Loucy (cell line): ENCODE data around the gene TMEM132C.

Source experiments
- H2AFZ ChIP-seq: fragments of 200-600 bp; sonication (generic); 2 replicates; pipeline ENCODE4 v1.6.0; 2016; ENCODE audit warnings: antibody characterized with exemption, mild to moderate bottlenecking, low read length, moderate library complexity
- H3F3A ChIP-seq: fragments of 200-600 bp; 2 replicates; pipeline ENCODE4 v1.6.0; 2016; ENCODE audit warnings: antibody characterized with exemption, low read depth, mild to moderate bottlenecking
- H3K27me3 ChIP-seq: fragments of 200-600 bp; sonication (generic); 2 replicates; pipeline ENCODE4 v1.6.1; 2014; ENCODE audit warnings: low read length, mild to moderate bottlenecking; ENCODE audit not compliant: insufficient read depth, poor library complexity, severe bottlenecking
- H3K36me3 ChIP-seq: fragments of 200-600 bp; sonication (generic); 2 replicates; pipeline ENCODE4 v1.6.1; 2016; ENCODE audit warnings: low read length; ENCODE audit not compliant: insufficient read depth
- H3K4me1 ChIP-seq: fragments of 200-600 bp; sonication (generic); 2 replicates; pipeline ENCODE4 v1.5.1; 2014; ENCODE audit warnings: low read length, mild to moderate bottlenecking; ENCODE audit not compliant: insufficient read depth, poor library complexity, severe bottlenecking
- H3K4me2 ChIP-seq: fragments of 200-600 bp; sonication (generic); 2 replicates; pipeline ENCODE4 v1.6.0; 2014; ENCODE audit warnings: antibody characterized with exemption, low read length, low read depth, mild to moderate bottlenecking; ENCODE audit not compliant: poor library complexity, severe bottlenecking
- H3K4me3 ChIP-seq: fragments of 200-600 bp; sonication (generic); 2 replicates; pipeline ENCODE4 v1.5.1; 2014; ENCODE audit warnings: low read length, mild to moderate bottlenecking, mixed read lengths; ENCODE audit not compliant: poor library complexity, severe bottlenecking
- H3K79me2 ChIP-seq: fragments of 200-600 bp; sonication (generic); 2 replicates; pipeline ENCODE4 v1.6.1; 2014; ENCODE audit warnings: low read length; ENCODE audit not compliant: insufficient read depth
- H3K9ac ChIP-seq: fragments of 200-600 bp; sonication (generic); 2 replicates; pipeline ENCODE4 v1.6.0; 2014; ENCODE audit warnings: mild to moderate bottlenecking, low read depth, low read length, moderate library complexity; ENCODE audit not compliant: poor library complexity, severe bottlenecking
- H3K9me2 ChIP-seq: fragments of 200-600 bp; sonication (generic); replicated peaks from 2 replicates; pipeline ENCODE4 v1.6.1; 2016; ENCODE audit warnings: low read depth, low read length, mixed read lengths
- H3K9me3 ChIP-seq: fragments of 200-600 bp; sonication (generic); 2 replicates; pipeline ENCODE4 v1.6.1; 2014; ENCODE audit warnings: mild to moderate bottlenecking, antibody characterized with exemption, low read length, low read depth; ENCODE audit not compliant: insufficient read depth
- H4K20me1 ChIP-seq: fragments of 200-600 bp; sonication (generic); 2 replicates; pipeline ENCODE4 v1.6.0; 2014; ENCODE audit warnings: antibody characterized with exemption, low read length, mild to moderate bottlenecking; ENCODE audit not compliant: insufficient read depth, poor library complexity, severe bottlenecking
- EZH2phosphoT487 ChIP-seq: fragments of 200-600 bp; IDR thresholded peaks from 2 replicates; pipeline ENCODE4 v1.6.1; 2018; ENCODE audit warnings: antibody characterized with exemption, mild to moderate bottlenecking, moderate library complexity, borderline replicate concordance
- TF ChIP-seq, protein P1 (sequence below): fragments of 200-600 bp; sonication (generic); conservative IDR thresholded peaks from 2 replicates; pipeline ENCODE4 v1.5.1; 2014; ENCODE audit warnings: mild to moderate bottlenecking, antibody characterized with exemption, low read length

Gene TMEM132C

DNA sequence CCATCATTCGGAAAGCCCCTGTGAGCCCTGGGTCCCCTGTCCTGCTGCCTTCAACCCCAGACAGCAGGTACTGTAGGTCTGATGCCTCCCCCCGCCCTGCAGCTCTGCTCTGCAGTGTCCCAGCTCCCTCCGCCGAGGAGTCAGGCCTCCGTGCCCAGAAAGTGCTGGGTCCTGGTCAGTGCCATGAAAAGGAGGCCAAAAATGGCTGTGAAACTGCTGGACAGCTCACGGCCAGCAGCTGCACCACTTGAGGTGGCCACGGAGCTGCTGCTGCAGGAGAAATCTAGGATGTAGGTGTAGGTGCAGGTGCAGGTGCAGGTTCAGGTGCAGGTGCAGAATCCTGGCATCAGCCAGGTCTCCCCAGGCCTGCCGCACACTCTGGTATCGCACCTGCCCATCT lies 360.7 kb downstream of the TMEM132C start:
- Histone ChIP-seq H3K4me3 (no peak overlapping the region), H3K9me2 (no peaks in the 10 kb centered on the region), H3K4me1 (no peaks in the 10 kb centered on the region), H2AFZ (no peak overlapping the region), H3K36me3 (no peaks in the 10 kb centered on the region), H3K79me2 (no peaks in the 10 kb centered on the region), H3K9me3 (peaks cover 2% of the 10 kb centered on the region; the same call in 1 of the 2 replicates), H3K9ac (no peak overlapping the region), H3F3A (no peaks in the 10 kb centered on the region), H3K4me2 (no peak overlapping the region), H4K20me1 (no peaks in the 10 kb centered on the region), H3K27me3 (no peaks in the 10 kb centered on the region)
- TF ChIP-seq EZH2phosphoT487: no peak
- TF ChIP-seq, protein P1, sequence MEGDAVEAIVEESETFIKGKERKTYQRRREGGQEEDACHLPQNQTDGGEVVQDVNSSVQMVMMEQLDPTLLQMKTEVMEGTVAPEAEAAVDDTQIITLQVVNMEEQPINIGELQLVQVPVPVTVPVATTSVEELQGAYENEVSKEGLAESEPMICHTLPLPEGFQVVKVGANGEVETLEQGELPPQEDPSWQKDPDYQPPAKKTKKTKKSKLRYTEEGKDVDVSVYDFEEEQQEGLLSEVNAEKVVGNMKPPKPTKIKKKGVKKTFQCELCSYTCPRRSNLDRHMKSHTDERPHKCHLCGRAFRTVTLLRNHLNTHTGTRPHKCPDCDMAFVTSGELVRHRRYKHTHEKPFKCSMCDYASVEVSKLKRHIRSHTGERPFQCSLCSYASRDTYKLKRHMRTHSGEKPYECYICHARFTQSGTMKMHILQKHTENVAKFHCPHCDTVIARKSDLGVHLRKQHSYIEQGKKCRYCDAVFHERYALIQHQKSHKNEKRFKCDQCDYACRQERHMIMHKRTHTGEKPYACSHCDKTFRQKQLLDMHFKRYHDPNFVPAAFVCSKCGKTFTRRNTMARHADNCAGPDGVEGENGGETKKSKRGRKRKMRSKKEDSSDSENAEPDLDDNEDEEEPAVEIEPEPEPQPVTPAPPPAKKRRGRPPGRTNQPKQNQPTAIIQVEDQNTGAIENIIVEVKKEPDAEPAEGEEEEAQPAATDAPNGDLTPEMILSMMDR: no peak

DNA sequence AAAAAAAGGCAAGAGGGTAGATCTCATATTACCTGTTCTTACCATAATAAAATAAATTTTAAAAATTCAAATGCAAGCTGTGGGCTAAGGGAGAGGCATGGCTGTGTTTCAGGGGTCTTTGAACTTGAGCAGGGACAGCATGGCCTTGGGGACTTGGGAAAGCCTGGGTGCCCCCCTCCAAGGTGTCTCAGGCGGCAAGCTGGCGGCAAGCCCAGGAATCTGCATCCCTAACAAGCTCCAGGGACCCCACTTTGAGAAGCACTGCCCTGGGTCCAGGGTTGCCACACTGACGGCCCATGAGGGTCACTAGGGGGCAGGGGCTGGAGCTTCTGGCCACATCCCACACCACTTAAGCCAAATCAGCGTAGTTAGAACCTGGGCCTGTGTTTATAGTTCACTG lies 363.0 kb downstream of the TMEM132C start:
- Histone ChIP-seq H2AFZ (no peak overlapping the region), H3K27me3 (no peaks in the 10 kb centered on the region), H3K9me2 (no peaks in the 10 kb centered on the region), H3K4me2 (no peak overlapping the region), H3K9ac (no peak overlapping the region), H3K4me1 (no peaks in the 10 kb centered on the region), H3K79me2 (no peaks in the 10 kb centered on the region), H3F3A (no peaks in the 10 kb centered on the region), H3K36me3 (no peaks in the 10 kb centered on the region), H3K4me3 (no peak overlapping the region), H3K9me3 (peaks cover 6% of the 10 kb centered on the region; the same call in 1 of the 2 replicates), H4K20me1 (no peaks in the 10 kb centered on the region)
- TF ChIP-seq, protein P1: no peak
- TF ChIP-seq EZH2phosphoT487: no peak

DNA sequence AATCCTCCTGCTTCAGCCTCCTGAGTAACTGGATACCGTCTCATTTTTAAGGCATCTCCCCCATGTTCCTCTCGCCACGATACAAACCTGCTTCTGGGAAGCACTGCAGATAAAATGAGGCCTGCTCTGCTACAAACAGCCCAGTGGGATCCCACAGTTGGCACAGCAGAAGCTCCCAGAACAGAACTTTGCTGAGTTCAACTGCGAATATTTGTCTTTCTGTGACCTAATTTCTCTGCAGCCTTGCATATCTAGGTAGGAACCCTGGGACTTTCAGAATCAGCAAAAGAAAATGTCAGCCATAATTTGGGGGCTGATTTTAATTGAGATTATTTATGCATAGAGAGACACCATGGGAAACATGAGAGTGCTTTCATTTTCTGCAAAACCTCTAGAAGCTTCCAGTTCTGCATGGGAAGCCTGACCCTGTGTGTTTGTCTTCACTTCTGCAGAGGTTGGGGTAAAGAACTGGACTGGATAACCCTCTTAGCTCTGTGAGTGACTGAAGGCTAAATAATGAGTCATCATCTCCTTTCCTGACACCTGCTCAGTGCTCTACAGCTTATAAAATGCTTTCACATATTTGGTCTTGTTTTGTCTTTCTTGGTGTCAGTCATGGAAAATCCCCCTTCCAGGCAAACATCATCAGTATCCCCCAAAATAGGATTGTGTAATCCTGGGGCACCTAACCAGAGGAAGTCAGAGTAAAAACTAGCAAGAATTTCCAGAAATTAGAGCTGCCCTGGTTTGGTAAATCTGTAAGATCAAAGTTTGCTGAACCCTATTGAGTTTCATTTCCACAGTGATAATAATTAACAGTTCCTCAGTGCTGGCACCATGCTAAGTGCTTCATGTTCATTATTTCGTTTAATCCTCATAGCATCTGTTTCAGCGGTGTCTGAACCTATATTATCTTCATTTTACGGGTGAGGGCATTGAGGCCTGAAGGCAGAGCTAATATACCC lies 371.0 kb downstream of the TMEM132C start:
- H3K27me3 ChIP-seq: no peaks in the 10 kb centered on the region
- H3K9ac ChIP-seq: no peak overlapping the region
- H3K4me2 ChIP-seq: no peak overlapping the region
- no peaks in the 10 kb centered on the region for H3K9me2 ChIP-seq
- no peaks in the 10 kb centered on the region for H3K4me1 ChIP-seq
- no peaks in the 10 kb centered on the region for H3F3A ChIP-seq
- no peak for TF ChIP-seq EZH2phosphoT487
- TF ChIP-seq, protein P1: no peak
- no peaks in the 10 kb centered on the region for H3K79me2 ChIP-seq
- no peaks in the 10 kb centered on the region for H3K36me3 ChIP-seq
- H2AFZ ChIP-seq: no peak overlapping the region
- peaks cover 1% of the 10 kb centered on the region; the same call in 1 of the 2 replicates for H3K9me3 ChIP-seq
- H4K20me1 ChIP-seq: no peaks in the 10 kb centered on the region
- H3K4me3 ChIP-seq: no peak overlapping the region
